Measurements from ENCODE around the gene LMNTD2. TPM values are rescaled to one million over a fixed set of nuclear protein-coding genes. Genes with fewer than 3 reads are reported as not detected.

The LMNTD2 gene
- total RNA-seq, 2 donors from 2014 or later = 8.7 to 19.2 TPM

DNA sequence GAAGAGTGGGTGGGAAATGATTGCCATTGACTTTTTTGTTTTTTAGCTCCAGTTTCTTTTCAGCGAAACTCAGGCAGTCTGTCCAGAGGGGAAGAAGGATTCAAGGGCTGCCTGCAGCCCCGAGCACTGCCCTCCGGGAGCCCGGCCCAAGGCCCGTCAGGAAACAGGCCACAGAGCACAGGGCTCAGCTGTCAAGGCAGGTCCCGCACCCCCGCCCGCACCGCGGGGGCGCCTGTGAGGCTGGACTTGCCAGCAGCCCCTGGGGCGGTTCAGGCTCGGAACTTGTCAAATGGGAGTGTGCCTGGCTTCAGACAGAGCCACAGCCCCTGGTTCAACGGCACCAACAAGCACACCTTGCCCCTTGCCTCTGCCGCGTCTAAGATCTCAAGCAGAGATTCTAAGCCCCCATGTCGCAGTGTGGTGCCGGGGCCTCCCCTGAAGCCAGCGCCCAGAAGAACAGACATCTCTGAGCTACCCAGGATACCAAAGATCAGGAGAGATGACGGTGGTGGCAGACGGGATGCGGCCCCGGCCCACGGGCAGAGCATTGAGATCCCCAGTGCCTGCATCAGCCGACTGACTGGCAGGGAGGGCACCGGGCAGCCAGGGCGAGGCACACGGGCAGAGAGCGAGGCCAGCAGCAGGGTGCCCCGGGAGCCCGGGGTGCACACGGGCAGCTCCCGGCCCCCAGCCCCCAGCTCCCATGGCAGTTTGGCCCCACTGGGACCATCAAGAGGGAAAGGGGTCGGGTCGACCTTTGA is 46.7 kb upstream of the LMNTD2 start:
- TF ChIP-seq POLR2AphosphoS5 (IDR thresholded peaks at IDR 0.05) = no peak
- TF ChIP-seq, protein P1, sequence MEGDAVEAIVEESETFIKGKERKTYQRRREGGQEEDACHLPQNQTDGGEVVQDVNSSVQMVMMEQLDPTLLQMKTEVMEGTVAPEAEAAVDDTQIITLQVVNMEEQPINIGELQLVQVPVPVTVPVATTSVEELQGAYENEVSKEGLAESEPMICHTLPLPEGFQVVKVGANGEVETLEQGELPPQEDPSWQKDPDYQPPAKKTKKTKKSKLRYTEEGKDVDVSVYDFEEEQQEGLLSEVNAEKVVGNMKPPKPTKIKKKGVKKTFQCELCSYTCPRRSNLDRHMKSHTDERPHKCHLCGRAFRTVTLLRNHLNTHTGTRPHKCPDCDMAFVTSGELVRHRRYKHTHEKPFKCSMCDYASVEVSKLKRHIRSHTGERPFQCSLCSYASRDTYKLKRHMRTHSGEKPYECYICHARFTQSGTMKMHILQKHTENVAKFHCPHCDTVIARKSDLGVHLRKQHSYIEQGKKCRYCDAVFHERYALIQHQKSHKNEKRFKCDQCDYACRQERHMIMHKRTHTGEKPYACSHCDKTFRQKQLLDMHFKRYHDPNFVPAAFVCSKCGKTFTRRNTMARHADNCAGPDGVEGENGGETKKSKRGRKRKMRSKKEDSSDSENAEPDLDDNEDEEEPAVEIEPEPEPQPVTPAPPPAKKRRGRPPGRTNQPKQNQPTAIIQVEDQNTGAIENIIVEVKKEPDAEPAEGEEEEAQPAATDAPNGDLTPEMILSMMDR (IDR thresholded peaks at IDR 0.05) = no peak
- TF ChIP-seq POLR2A (IDR thresholded peaks at IDR 0.05) = no peak
- intact Hi-C loops (cut with DNase I) = no loop called here
- WGBS = 92% methylated on average over 30 of the region's 35 CpGs
- no peaks in the 10 kb centered on the region for H3K27me3 ChIP-seq (replicated peaks; ENCODE audit: insufficient read depth)
- no peaks in the 10 kb centered on the region for H3K9me3 ChIP-seq
- no peak overlapping the region for H3K27ac ChIP-seq
- no peak overlapping the region for H3K4me3 ChIP-seq
- peaks cover 40 to 43% of the 10 kb centered on the region in 2 donors for H3K36me3 ChIP-seq
- no peak for DNase-seq (ENCODE audit: low spot score)
- no peaks in the 10 kb centered on the region for H3K4me1 ChIP-seq (replicated peaks)

DNA sequence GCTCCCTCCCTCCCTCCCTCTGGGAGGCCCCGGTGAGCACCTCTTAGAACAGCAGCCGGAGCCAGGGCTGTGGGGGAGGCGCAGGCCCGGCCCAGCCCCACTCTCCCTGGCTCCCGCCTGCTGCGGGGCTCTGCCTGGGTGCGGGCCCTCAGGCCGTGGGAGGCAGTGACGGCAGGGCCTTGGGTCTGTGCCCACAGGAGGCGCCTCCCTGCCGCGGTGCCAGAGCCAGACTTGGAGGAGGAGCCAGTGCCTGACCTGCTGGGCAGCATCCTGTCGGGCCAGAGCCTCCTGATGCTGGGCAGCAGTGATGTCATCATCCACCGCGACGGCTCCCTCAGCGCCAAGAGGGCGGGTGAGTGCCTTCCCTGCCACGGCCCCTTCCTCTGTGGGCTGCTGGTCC is 45.7 kb upstream of the LMNTD2 start:
- no peaks in the 10 kb centered on the region for H3K27me3 ChIP-seq (replicated peaks; ENCODE audit: insufficient read depth)
- peaks cover 39 to 49% of the 10 kb centered on the region in 2 donors for H3K36me3 ChIP-seq
- peak; percentile 46 for TF ChIP-seq POLR2AphosphoS5 (IDR thresholded peaks at IDR 0.05)
- TF ChIP-seq, protein P1 (IDR thresholded peaks at IDR 0.05) = no peak
- no peaks in the 10 kb centered on the region for H3K4me1 ChIP-seq (replicated peaks)
- no peak overlapping the region for H3K4me3 ChIP-seq
- peak; percentile 56 for DNase-seq (ENCODE audit: low spot score)
- WGBS = 62% methylated on average over 14 of the region's 19 CpGs
- intact Hi-C loops (cut with DNase I) = no loop called here
- peak overlapping the region in 1 of 2 donors; percentile 35 for H3K27ac ChIP-seq
- H3K9me3 ChIP-seq = no peaks in the 10 kb centered on the region

DNA sequence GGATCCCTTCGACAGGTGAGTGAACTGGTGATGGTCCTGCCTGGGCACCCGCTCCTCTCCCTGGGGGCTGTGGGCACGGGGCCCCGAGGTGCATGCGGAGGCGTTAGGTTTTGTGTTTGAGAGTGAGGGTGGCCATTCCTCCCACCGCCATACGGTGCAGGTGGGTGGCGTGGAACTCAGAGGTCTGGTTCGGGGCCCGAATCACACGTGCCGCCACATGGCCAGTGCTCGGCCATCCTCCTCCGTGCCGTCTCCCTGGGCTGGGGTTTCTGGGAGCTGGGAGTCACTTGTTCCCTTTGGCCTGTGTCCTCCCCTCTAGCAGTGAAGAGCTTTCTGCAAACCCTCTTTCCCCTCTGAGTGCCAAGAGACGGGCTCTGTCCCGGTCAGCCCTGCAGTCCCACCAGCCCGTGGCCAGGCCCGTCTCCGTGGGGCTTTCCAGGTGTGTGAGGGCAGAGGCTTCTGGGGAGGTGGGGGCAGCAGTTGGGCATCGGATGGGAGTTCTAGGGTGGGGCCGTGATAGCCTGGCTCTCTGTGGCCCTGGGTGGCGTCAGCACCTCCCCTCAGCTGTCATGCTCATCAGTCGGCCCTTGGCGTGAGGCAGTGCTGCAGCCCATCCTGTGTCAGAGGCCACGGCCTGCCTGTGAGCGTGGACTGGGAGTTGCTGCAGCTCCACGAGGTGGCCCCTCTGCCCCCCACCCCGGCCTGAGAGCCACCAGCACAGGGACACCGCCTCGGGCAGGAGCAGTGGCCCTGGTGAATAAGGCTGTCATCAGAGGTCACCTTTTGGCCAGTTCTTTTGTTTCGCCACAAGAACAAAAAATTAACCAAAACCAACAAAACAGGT is 45.0 kb upstream of the LMNTD2 start:
- H3K4me3 ChIP-seq = no peak overlapping the region
- DNase-seq (ENCODE audit: low spot score) = no peak

DNA sequence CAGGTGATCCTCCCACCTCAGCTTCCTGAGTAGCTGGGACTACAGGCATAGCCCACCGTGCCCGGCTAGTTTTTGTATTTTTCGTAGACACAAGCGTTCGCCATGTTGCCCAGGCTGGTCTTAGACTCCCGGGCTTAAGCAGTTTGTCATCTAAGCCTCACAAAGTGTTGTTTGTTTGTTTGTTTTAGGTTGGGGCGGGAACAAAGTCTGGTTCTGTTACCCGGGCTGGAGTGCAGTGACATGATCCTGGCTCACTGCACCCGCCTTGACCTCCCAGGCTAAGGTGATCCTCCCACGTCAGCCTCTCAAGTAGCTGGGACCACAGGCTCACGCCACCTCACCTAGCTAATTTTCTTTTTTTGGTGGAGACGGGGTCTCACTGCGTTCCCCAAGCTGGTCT is 42.6 kb upstream of the LMNTD2 start:
- no peak for DNase-seq (ENCODE audit: low spot score)
- Histone ChIP-seq H3K4me3 (no peak overlapping the region), H3K36me3 (peaks cover 26 to 49% of the 10 kb centered on the region in 2 donors), H3K4me1 (replicated peaks) (no peaks in the 10 kb centered on the region), H3K9me3 (no peaks in the 10 kb centered on the region), H3K27me3 (replicated peaks; ENCODE audit: insufficient read depth) (no peaks in the 10 kb centered on the region), H3K27ac (no peak overlapping the region)
- 92% methylated on average over 13 of the region's 13 CpGs for WGBS
- intact Hi-C loops (cut with DNase I) = no loop called here
- TF ChIP-seq POLR2AphosphoS5 (IDR thresholded peaks at IDR 0.05) (no peak), POLR2A (IDR thresholded peaks at IDR 0.05) (no peak)
- TF ChIP-seq, protein P1 (IDR thresholded peaks at IDR 0.05) = no peak

More for the DNA sequence above, 45.0 kb upstream of the LMNTD2 start:
- WGBS = 93% methylated on average over 33 of the region's 33 CpGs
- TF ChIP-seq, protein P1 (IDR thresholded peaks at IDR 0.05) = no peak
- TF ChIP-seq POLR2AphosphoS5 (IDR thresholded peaks at IDR 0.05) (no peak), POLR2A (IDR thresholded peaks at IDR 0.05) (no peak)
- intact Hi-C loops (cut with DNase I) = no loop called here
- Histone ChIP-seq H3K36me3 (peaks cover 33 to 41% of the 10 kb centered on the region in 2 donors), H3K4me1 (replicated peaks) (no peaks in the 10 kb centered on the region), H3K9me3 (no peaks in the 10 kb centered on the region), H3K27me3 (replicated peaks; ENCODE audit: insufficient read depth) (no peaks in the 10 kb centered on the region), H3K27ac (peak overlapping the region in 1 of 2 donors; percentile 35)
